Heart left ventricle (tissue), 13 donors: ENCODE measurements around the gene NPHP4.

Experiments used
- POLR2A ChIP-seq, 2 donors: fragments of 450-650 bp; IDR thresholded peaks; one replicate each; pipeline ENCODE4 v1.6.1; 2017; ENCODE audit warnings: antibody characterized with exemption in 2 of 2, mild to moderate bottlenecking in 2 of 2, moderate library complexity in 2 of 2
- TF ChIP-seq, protein P1 (sequence below), 12 donors: fragments of 200-600 bp; sonication (generic) in 4 of 12; IDR thresholded peaks; one replicate each; pipeline versions ENCODE4 v1.5.0 to v1.8.0; 2018 to 2022; ENCODE audit warnings: antibody characterized with exemption in 12 of 12, mild to moderate bottlenecking in 5 of 12
- donor health status: ischemic (EF 13 %, LVEDD 7.1; RV severe dilation, severe dysfunction).
- donor health status: DM: no; HTN: yes; CAD: no.
- donor health status: DM: no; HTN: no; CAD: no.
- donor health status: ischemic (EF 25% LVEDD 6.9; RV normal size, moderate dysfunction).
- donor health status: ischemic (EF 25% LVEDD 5.7; RV mildly dilated, moderate dysfunction).
- donor health status: ischemic (EF 35%, LVEDD 5.7; RV mildly dilated, moderate dysfunction).
- donor health status: nonischemic (EF 11% LVEDD 7.7; RV severe dilation, severe dysfunction).
- donor health status: DM: yes; HTN: yes; CAD: no.
- donor health status: PGD.
- donor health status: ischemic (EF 29% LVEDD 5.4; RV normal size, mild dysfunction).
- donor health status: nonischemic (EF 23%, LVEDD 6.1; RV moderate dilation, normal function).

DNA sequence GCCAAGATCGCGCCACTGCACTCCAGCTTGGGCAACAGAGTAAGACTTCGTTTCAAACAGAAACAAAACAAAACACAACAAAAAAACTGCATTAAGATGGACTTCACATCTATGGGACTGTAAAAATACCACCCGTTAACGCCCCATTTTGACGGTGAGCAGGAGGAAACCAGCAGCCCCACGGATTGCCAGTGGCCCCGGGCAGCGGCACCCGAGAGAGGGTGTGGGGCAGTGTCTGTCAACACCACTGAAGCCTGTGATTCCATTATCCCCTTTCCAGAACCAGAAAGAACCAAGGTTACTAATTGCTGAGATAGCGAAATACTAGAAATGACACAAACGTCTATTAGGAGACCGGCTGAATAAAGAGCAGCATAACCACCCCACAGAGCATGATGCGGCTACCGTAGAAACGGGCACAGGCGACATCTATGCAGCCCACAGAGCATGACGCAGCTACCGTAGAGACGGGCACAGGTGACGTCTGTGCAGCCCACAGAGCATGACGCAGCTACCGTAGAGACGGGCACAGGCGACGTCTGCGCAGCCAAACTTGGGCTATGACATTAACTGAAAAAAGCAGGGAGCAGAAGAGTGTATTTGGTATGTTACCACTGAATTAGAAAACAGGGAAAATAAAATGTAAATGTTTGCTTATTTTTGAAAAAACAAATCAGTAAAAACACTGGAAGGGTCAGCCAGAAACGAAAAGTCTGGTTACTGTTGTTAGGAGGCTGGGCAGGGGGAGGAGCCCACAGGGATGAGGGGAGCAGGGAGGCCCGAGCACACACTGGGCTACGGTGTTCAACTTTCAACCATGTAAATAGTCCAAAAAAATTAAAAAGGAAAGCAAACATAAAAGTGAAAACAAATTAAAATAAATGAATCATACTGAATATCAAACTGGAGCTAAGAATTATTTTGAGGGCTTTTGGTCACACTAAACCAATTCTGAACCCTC lies 96.5 kb downstream of the NPHP4 start:
- TF ChIP-seq POLR2A (IDR thresholded peaks at IDR 0.05), result no peak
- TF ChIP-seq, protein P1, sequence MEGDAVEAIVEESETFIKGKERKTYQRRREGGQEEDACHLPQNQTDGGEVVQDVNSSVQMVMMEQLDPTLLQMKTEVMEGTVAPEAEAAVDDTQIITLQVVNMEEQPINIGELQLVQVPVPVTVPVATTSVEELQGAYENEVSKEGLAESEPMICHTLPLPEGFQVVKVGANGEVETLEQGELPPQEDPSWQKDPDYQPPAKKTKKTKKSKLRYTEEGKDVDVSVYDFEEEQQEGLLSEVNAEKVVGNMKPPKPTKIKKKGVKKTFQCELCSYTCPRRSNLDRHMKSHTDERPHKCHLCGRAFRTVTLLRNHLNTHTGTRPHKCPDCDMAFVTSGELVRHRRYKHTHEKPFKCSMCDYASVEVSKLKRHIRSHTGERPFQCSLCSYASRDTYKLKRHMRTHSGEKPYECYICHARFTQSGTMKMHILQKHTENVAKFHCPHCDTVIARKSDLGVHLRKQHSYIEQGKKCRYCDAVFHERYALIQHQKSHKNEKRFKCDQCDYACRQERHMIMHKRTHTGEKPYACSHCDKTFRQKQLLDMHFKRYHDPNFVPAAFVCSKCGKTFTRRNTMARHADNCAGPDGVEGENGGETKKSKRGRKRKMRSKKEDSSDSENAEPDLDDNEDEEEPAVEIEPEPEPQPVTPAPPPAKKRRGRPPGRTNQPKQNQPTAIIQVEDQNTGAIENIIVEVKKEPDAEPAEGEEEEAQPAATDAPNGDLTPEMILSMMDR (IDR thresholded peaks at IDR 0.05), result no peak
